Loucy (cell line): ENCODE results near the gene MORN4.

ENCODE experiments used
- H2AFZ ChIP-seq: fragments of 200-600 bp; sonication (generic); 2 replicates; pipeline ENCODE4 v1.6.0; 2016; ENCODE audit warnings: antibody characterized with exemption, mild to moderate bottlenecking, low read length, moderate library complexity
- H3F3A ChIP-seq: fragments of 200-600 bp; 2 replicates; pipeline ENCODE4 v1.6.0; 2016; ENCODE audit warnings: antibody characterized with exemption, low read depth, mild to moderate bottlenecking
- H3K27me3 ChIP-seq: fragments of 200-600 bp; sonication (generic); 2 replicates; pipeline ENCODE4 v1.6.1; 2014; ENCODE audit warnings: low read length, mild to moderate bottlenecking; ENCODE audit not compliant: insufficient read depth, poor library complexity, severe bottlenecking
- H3K36me3 ChIP-seq: fragments of 200-600 bp; sonication (generic); 2 replicates; pipeline ENCODE4 v1.6.1; 2016; ENCODE audit warnings: low read length; ENCODE audit not compliant: insufficient read depth
- H3K4me1 ChIP-seq: fragments of 200-600 bp; sonication (generic); 2 replicates; pipeline ENCODE4 v1.5.1; 2014; ENCODE audit warnings: low read length, mild to moderate bottlenecking; ENCODE audit not compliant: insufficient read depth, poor library complexity, severe bottlenecking
- H3K4me2 ChIP-seq: fragments of 200-600 bp; sonication (generic); 2 replicates; pipeline ENCODE4 v1.6.0; 2014; ENCODE audit warnings: antibody characterized with exemption, low read length, low read depth, mild to moderate bottlenecking; ENCODE audit not compliant: poor library complexity, severe bottlenecking
- H3K4me3 ChIP-seq: fragments of 200-600 bp; sonication (generic); 2 replicates; pipeline ENCODE4 v1.5.1; 2014; ENCODE audit warnings: low read length, mild to moderate bottlenecking, mixed read lengths; ENCODE audit not compliant: poor library complexity, severe bottlenecking
- H3K79me2 ChIP-seq: fragments of 200-600 bp; sonication (generic); 2 replicates; pipeline ENCODE4 v1.6.1; 2014; ENCODE audit warnings: low read length; ENCODE audit not compliant: insufficient read depth
- H3K9ac ChIP-seq: fragments of 200-600 bp; sonication (generic); 2 replicates; pipeline ENCODE4 v1.6.0; 2014; ENCODE audit warnings: mild to moderate bottlenecking, low read depth, low read length, moderate library complexity; ENCODE audit not compliant: poor library complexity, severe bottlenecking
- H3K9me2 ChIP-seq: fragments of 200-600 bp; sonication (generic); replicated peaks from 2 replicates; pipeline ENCODE4 v1.6.1; 2016; ENCODE audit warnings: low read depth, low read length, mixed read lengths
- H3K9me3 ChIP-seq: fragments of 200-600 bp; sonication (generic); 2 replicates; pipeline ENCODE4 v1.6.1; 2014; ENCODE audit warnings: mild to moderate bottlenecking, antibody characterized with exemption, low read length, low read depth; ENCODE audit not compliant: insufficient read depth
- H4K20me1 ChIP-seq: fragments of 200-600 bp; sonication (generic); 2 replicates; pipeline ENCODE4 v1.6.0; 2014; ENCODE audit warnings: antibody characterized with exemption, low read length, mild to moderate bottlenecking; ENCODE audit not compliant: insufficient read depth, poor library complexity, severe bottlenecking
- CTCF ChIP-seq: fragments of 200-600 bp; sonication (generic); conservative IDR thresholded peaks from 2 replicates; pipeline ENCODE4 v1.5.1; 2014; ENCODE audit warnings: mild to moderate bottlenecking, antibody characterized with exemption, low read length
- EZH2phosphoT487 ChIP-seq: fragments of 200-600 bp; IDR thresholded peaks from 2 replicates; pipeline ENCODE4 v1.6.1; 2018; ENCODE audit warnings: antibody characterized with exemption, mild to moderate bottlenecking, moderate library complexity, borderline replicate concordance

Gene MORN4

GRCh38 chr10:97669571-97669970, 36.3 kb upstream of the MORN4 start:
- H3F3A ChIP-seq: no peaks in the 10 kb centered on the region
- no peak overlapping the region for H2AFZ ChIP-seq
- no peak overlapping the region for H3K4me3 ChIP-seq
- no peaks in the 10 kb centered on the region for H3K79me2 ChIP-seq
- H3K9me3 ChIP-seq: no peaks in the 10 kb centered on the region
- H4K20me1 ChIP-seq: no peaks in the 10 kb centered on the region
- no peaks in the 10 kb centered on the region for H3K9me2 ChIP-seq
- no peaks in the 10 kb centered on the region for H3K27me3 ChIP-seq
- H3K9ac ChIP-seq: no peak overlapping the region
- no peaks in the 10 kb centered on the region for H3K4me1 ChIP-seq
- TF ChIP-seq EZH2phosphoT487 (no peak), CTCF (no peak)
- peaks cover 48% of the 10 kb centered on the region; the same call in 1 of the 2 replicates for H3K36me3 ChIP-seq
- no peak overlapping the region for H3K4me2 ChIP-seq

- no peaks in the 10 kb centered on the region for H3K4me1 ChIP-seq
- H3K9me2 ChIP-seq: no peaks in the 10 kb centered on the region
- H3K79me2 ChIP-seq: no peaks in the 10 kb centered on the region
- H3K36me3 ChIP-seq: peaks cover 52% of the 10 kb centered on the region; the same call in 1 of the 2 replicates
- H3K9me3 ChIP-seq: no peaks in the 10 kb centered on the region
- H3K4me2 ChIP-seq: no peak overlapping the region
- TF ChIP-seq CTCF (no peak), EZH2phosphoT487 (no peak)
- H3F3A ChIP-seq: no peaks in the 10 kb centered on the region
- no peak overlapping the region for H2AFZ ChIP-seq
- no peak overlapping the region for H3K9ac ChIP-seq
- no peak overlapping the region for H3K4me3 ChIP-seq
- H3K27me3 ChIP-seq: no peaks in the 10 kb centered on the region
- H4K20me1 ChIP-seq: no peaks in the 10 kb centered on the region
Observed at GRCh38 chr10:97667463-97667862, 34.2 kb upstream of the MORN4 start.

- no peak overlapping the region for H3K4me2 ChIP-seq
- no peak for TF ChIP-seq CTCF
- no peak for TF ChIP-seq EZH2phosphoT487
- H3K9me2 ChIP-seq: no peaks in the 10 kb centered on the region
- no peaks in the 10 kb centered on the region for H4K20me1 ChIP-seq
- peaks cover 55% of the 10 kb centered on the region; the same call in 1 of the 2 replicates for H3K36me3 ChIP-seq
- H3F3A ChIP-seq: no peaks in the 10 kb centered on the region
- H3K9me3 ChIP-seq: no peaks in the 10 kb centered on the region
- no peak overlapping the region for H3K9ac ChIP-seq
- no peak overlapping the region for H3K4me3 ChIP-seq
- H2AFZ ChIP-seq: no peak overlapping the region
- H3K4me1 ChIP-seq: no peaks in the 10 kb centered on the region
- no peaks in the 10 kb centered on the region for H3K79me2 ChIP-seq
- no peaks in the 10 kb centered on the region for H3K27me3 ChIP-seq
Observed at GRCh38 chr10:97666992-97667391, 33.7 kb upstream of the MORN4 start.
